Measurements from ENCODE around the gene CGNL1.

Gene CGNL1

GRCh38 chr15:57586661-57587424 is 210.5 kb downstream of the CGNL1 start:
- in situ Hi-C loops (cut with HindIII; ENCODE audit: low sequenced_read_pairs): no loop called here

DNA sequence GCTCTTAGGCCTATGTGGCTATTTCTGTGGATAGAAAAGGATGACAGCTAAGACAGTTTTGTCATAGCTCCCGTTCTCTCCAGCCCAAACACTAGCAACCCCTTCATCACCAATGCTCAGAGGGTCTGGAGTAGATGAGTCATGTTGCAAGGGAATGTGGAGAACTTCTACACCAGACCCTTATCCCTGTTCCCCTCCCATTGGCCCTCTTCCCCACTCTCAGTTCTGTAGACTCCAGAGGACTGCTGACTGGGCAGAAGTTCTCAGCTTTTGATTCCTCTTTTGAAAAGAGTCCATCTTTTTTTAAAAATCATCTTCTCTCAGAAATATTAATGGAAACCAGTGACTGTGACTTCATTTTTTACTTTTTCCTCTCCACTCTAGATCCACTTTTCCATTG is 213.0 kb downstream of the CGNL1 start:
- in situ Hi-C loops (cut with HindIII; ENCODE audit: low sequenced_read_pairs): no loop called here

DNA sequence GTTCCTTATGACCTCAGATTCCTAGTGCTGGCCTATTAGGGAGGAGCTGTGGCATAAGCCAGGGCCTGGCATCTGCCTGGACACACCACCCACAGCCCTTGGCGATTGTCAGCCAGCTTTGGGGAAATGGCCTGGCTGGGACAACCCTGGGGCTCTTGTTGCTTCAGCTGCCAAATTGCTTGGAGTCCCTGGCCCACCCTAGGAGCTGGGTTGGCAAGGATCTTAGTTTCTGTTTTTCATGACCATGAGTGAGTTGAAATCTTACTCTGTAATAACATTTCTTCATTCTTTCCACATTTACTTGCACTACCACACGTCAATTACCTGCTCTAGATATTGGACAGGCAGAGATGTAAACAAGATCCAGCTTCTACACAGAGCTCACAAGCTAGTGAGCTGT is 213.4 kb downstream of the CGNL1 start:
- in situ Hi-C loops (cut with HindIII; ENCODE audit: low sequenced_read_pairs): no loop called here

GRCh38 chr15:57591237-57591821 is 215.0 kb downstream of the CGNL1 start:
- in situ Hi-C loops (cut with HindIII; ENCODE audit: low sequenced_read_pairs): no loop called here

DNA sequence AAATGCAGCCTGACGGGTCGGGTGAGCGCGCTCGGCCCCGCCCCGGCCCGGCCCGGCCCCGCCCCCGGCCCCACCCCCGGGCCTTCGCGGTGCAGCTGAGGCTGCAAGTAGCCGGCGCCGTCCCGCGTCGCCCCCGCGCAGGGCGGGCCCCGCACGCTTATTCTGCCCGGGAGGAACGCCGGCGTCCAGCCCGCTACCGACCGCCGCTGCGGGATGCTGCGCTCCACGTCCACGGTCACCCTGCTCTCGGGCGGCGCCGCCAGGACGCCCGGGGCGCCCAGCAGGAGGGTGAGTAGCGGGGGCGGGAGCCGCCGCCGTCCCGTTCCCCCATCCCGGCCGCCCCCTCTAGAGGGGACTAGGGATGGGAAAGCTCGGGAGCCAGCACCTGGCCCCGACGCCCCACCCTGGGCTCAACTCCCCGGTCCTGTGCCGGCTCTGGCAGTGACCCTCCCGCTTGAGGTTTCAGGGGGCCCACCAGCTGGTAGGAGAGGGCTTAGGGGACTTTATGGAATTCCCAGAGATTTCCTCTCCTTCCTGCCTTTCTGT is 215.6 kb downstream of the CGNL1 start, which contains the start of gene MYZAP:
MYZAP (plus strand) TSS at position 83 of the 546 bp plus-strand sequence; CDS start at position 214, 131 bp downstream.
- in situ Hi-C loops (cut with HindIII; ENCODE audit: low sequenced_read_pairs): no loop called here

- in situ Hi-C loops (cut with HindIII; ENCODE audit: low sequenced_read_pairs): no loop called here
Observed at GRCh38 chr15:57592426-57592825, 216.1 kb downstream of the CGNL1 start.

GRCh38 chr15:57592836-57593420 is 216.6 kb downstream of the CGNL1 start:
- in situ Hi-C loops (cut with HindIII; ENCODE audit: low sequenced_read_pairs): no loop called here

DNA sequence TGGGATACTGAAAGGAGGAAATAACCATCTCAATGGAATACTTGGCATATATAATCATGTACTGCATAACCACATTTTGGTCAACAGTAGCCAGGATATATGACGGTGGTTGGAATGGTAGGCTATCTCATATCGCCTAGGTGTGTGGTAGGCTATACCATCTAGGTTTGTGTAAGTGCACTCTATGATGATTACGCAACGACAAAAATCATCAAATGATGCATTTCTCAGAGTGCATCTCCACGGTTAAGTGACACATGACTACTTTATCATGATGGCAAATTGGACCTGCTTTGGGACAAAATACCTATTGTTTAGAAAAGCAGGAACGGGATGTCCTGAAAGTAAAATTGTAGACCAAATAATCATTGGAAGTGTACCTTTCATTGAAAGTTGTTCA is 218.2 kb downstream of the CGNL1 start:
- in situ Hi-C loops (cut with HindIII; ENCODE audit: low sequenced_read_pairs): no loop called here

DNA sequence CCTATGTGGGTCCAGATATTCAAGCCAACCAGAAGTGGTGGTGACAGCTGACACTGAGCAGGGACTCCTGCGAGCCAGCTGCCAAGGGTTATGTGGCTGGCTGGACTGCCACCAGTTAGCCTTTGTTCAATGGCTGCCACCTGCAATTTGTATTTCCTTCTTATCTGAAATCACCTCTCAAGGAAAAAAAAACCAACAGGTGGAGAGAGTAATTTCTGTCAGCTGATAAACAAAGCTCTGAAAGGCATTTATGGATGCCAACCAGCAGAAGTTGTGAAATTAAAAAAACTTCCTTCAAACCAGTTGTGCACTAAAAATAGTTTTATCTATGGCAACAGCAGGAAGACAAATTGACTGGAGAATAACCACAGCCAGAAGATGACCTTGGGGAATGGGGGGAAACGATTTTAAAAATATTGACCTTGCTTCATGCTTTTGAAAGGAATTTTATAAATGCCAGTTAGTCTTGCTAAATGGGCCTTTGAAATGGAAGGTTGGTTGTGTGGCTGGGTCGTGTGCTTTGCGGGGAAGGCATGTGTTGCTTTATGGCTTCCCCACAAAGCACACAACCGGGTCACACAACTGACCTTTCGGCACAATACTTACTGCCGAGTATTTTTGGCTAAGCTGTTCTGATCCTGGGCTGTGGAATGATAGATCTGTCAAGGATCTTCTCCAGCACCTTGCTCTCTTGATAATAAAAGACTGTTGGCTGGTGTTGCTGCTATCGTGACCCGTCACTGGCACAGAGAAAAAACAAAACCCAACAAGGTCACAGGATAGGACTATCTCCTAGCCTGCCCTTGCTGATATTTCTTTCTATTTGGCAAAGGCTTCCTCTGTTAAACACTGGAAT is 218.9 kb downstream of the CGNL1 start:
- in situ Hi-C loops (cut with HindIII; ENCODE audit: low sequenced_read_pairs): no loop called here

- in situ Hi-C loops (cut with HindIII; ENCODE audit: low sequenced_read_pairs): no loop called here
Observed at GRCh38 chr15:57596301-57596855, 220.1 kb downstream of the CGNL1 start.

DNA sequence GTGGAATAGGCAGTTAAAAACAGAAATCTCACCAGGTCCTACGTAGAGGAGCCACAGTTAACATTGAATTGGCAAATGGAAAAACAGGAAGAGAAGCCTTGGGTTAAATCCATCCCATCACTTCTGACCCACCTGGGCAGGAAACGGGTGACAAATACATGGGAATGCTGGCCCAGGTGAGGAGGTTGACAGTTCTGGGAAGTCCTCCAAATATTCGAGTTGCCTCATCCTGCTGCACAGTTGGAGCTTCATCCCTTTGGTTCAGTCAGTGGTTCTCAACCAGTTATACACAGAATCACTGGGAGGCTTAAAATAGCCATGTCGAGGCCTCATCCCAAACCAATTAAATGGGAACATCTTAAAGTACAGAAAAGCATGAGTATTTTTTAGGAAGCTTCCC is 220.7 kb downstream of the CGNL1 start:
- in situ Hi-C loops (cut with HindIII; ENCODE audit: low sequenced_read_pairs): no loop called here

- in situ Hi-C loops (cut with HindIII; ENCODE audit: low sequenced_read_pairs): no loop called here
Observed at GRCh38 chr15:57597431-57597830, 221.1 kb downstream of the CGNL1 start.

DNA sequence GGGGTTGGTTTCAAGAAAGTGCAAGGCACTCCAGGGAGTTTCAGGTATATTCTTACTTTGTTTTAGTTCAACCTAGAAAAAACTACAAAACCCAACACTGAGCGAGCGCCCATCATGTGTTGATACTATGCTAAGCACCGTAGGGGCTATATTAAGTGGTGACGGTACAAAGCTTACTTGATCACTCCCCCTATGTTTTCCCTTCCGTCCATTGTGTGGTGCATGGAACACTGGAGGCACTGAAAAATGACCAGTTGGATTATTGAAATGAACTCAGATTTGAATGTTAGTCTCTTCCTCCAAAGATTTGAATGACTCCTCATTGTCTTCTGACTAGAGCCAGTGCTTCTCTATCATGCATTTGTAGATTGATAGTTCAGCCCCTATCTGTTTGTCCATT is 222.0 kb downstream of the CGNL1 start:
- in situ Hi-C loops (cut with HindIII; ENCODE audit: low sequenced_read_pairs): no loop called here

DNA sequence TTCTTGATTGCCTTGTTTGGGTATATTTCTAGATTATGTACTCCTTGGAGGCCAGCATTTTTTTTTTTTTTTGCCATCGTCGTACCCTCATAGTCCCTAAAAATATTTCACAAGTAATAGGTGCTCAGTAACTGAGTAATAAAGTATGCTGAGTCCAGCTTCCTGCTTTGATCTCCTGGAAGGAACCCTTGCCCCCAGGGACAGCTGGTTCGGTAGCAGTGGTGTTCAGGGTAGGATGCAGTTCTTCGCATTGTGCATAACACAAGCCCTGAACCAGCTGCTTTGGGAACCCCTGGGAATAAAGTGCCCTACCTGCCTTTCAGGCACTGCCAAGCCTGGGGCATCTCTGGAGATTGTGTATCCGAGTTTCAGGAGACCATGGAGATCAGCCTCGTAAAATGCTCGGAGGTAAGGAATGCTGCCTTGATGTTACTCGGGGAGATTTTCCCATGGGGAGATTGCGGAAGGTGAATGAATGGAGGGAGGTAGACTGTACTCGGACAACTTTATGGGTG is 223.0 kb downstream of the CGNL1 start:
- in situ Hi-C loops (cut with HindIII; ENCODE audit: low sequenced_read_pairs): no loop called here

GRCh38 chr15:57600197-57600596 is 223.9 kb downstream of the CGNL1 start:
- in situ Hi-C loops (cut with HindIII; ENCODE audit: low sequenced_read_pairs): no loop called here

Measured in endothelial cell of hepatic sinusoid (primary cell).